OCI-LY1 (cell line): ENCODE data around the gene CTRL.

Source experiments
- H2AFZ ChIP-seq: fragments of 200-600 bp; sonication (generic), shearing (Covaris generic); 2 replicates; pipeline ENCODE4 v1.6.0; 2014; ENCODE audit warnings: antibody characterized with exemption, mild to moderate bottlenecking, low read length
- H3F3A ChIP-seq: fragments of 200-600 bp; sonication (generic), shearing (Covaris generic); 2 replicates; pipeline ENCODE4 v1.6.0; 2014; ENCODE audit warnings: mild to moderate bottlenecking, antibody characterized with exemption, low read length, moderate library complexity; ENCODE audit not compliant: insufficient read depth
- H3K27ac ChIP-seq: fragments of 200-600 bp; sonication (generic); 2 replicates; pipeline ENCODE4 v1.5.1; 2014; ENCODE audit warnings: low read length, mixed run types, mild to moderate bottlenecking, low read depth; ENCODE audit not compliant: poor library complexity, severe bottlenecking
- H3K27me3 ChIP-seq: fragments of 200-600 bp; sonication (generic); 2 replicates; pipeline ENCODE4 v1.6.0; 2014; ENCODE audit warnings: antibody characterized with exemption, mild to moderate bottlenecking, low read length, moderate library complexity; ENCODE audit not compliant: insufficient read depth
- H3K36me3 ChIP-seq: fragments of 200-600 bp; sonication (generic); 2 replicates; pipeline ENCODE4 v1.6.1; 2014; ENCODE audit warnings: mild to moderate bottlenecking, antibody characterized with exemption, low read length, moderate library complexity, mixed read lengths; ENCODE audit not compliant: insufficient read depth
- H3K4me1 ChIP-seq: fragments of 200-600 bp; sonication (generic); 2 replicates; pipeline ENCODE4 v1.5.1; 2014; ENCODE audit warnings: mild to moderate bottlenecking, low read length, moderate library complexity; ENCODE audit not compliant: insufficient read depth, severe bottlenecking
- H3K4me2 ChIP-seq: fragments of 200-600 bp; sonication (generic), shearing (Covaris generic); 2 replicates; pipeline ENCODE4 v1.6.1; 2014; ENCODE audit warnings: low read length
- H3K4me3 ChIP-seq: fragments of 200-600 bp; sonication (generic); 2 replicates; pipeline ENCODE4 v1.5.1; 2014; ENCODE audit warnings: low read length, low read depth, mild to moderate bottlenecking, mixed read lengths; ENCODE audit not compliant: poor library complexity, severe bottlenecking
- H3K79me2 ChIP-seq: fragments of 200-600 bp; shearing (Covaris generic); 2 replicates; pipeline ENCODE4 v1.6.1; 2016; ENCODE audit warnings: mixed run types, low read length, mixed read lengths; ENCODE audit not compliant: insufficient read depth
- H3K9ac ChIP-seq: fragments of 200-600 bp; sonication (generic), shearing (Covaris generic); 2 replicates; pipeline ENCODE4 v1.6.1; 2014; ENCODE audit warnings: mild to moderate bottlenecking, low read length, mixed read lengths
- H3K9me2 ChIP-seq: fragments of 200-600 bp; sonication (generic), shearing (Covaris generic); 2 replicates; pipeline ENCODE4 v1.6.1; 2014; ENCODE audit warnings: low read depth, mild to moderate bottlenecking, low read length, mixed read lengths
- H3K9me3 ChIP-seq: fragments of 200-600 bp; shearing (Covaris generic); 2 replicates; pipeline ENCODE4 v1.6.1; 2014; ENCODE audit warnings: low read length, mixed read lengths
- H4K20me1 ChIP-seq: fragments of 200-600 bp; sonication (generic), shearing (Covaris generic); 2 replicates; pipeline ENCODE4 v1.6.0; 2016; ENCODE audit warnings: mild to moderate bottlenecking, low read length; ENCODE audit not compliant: insufficient read depth
- CTCF ChIP-seq: fragments of 200-600 bp; sonication (generic), shearing (Covaris generic); IDR thresholded peaks from 2 replicates; pipeline ENCODE4 v1.5.1; 2017; ENCODE audit warnings: mild to moderate bottlenecking, antibody characterized with exemption, low read length, moderate library complexity, mixed read lengths
- EZH2 ChIP-seq: fragments of 200-600 bp; sonication (generic), shearing (Covaris generic); IDR thresholded peaks from 2 replicates; pipeline ENCODE4 v1.8.0; 2017; ENCODE audit warnings: borderline replicate concordance, mixed run types, mild to moderate bottlenecking, antibody characterized with exemption, low read length, moderate library complexity, mixed read lengths

The CTRL gene

GRCh38 chr16:67963292-67963661 is 31.6 kb upstream of the CTRL start:
- H4K20me1 ChIP-seq: no peaks in the 10 kb centered on the region
- H3K9me2 ChIP-seq: no peaks in the 10 kb centered on the region
- H3K79me2 ChIP-seq: no peaks in the 10 kb centered on the region
- H3K4me3 ChIP-seq: no peak overlapping the region
- no peaks in the 10 kb centered on the region for H3K27me3 ChIP-seq
- 0 out of 2 replicates have a peak, but pooled peaks cover 5% of the 10 kb centered on the region for H3K36me3 ChIP-seq
- H3K4me2 ChIP-seq: no peak overlapping the region
- H2AFZ ChIP-seq: no peak overlapping the region
- peaks cover 23% of the 10 kb centered on the region for H3K4me1 ChIP-seq
- TF ChIP-seq CTCF (no peak), EZH2 (no peak)
- no peak overlapping the region for H3K9ac ChIP-seq
- no peaks in the 10 kb centered on the region for H3K9me3 ChIP-seq
- no peak overlapping the region for H3K27ac ChIP-seq
- H3F3A ChIP-seq: no peaks in the 10 kb centered on the region

- H3K4me2 ChIP-seq: no peak overlapping the region
Observed at GRCh38 chr16:67962135-67962534, 30.5 kb upstream of the CTRL start.

GRCh38 chr16:67961551-67961957 is 29.9 kb upstream of the CTRL start:
- no peaks in the 10 kb centered on the region for H4K20me1 ChIP-seq
- no peak overlapping the region for H3K9ac ChIP-seq
- peaks cover 10% of the 10 kb centered on the region for H3K4me1 ChIP-seq
- H3K27ac ChIP-seq: no peak overlapping the region
- H3K4me3 ChIP-seq: no peak overlapping the region
- no peak for TF ChIP-seq EZH2
- no peak for TF ChIP-seq CTCF
- no peaks in the 10 kb centered on the region for H3K79me2 ChIP-seq
- no peaks in the 10 kb centered on the region for H3F3A ChIP-seq
- H3K9me3 ChIP-seq: no peaks in the 10 kb centered on the region
- 0 out of 2 replicates have a peak, but pooled peaks cover 5% of the 10 kb centered on the region for H3K36me3 ChIP-seq
- no peak overlapping the region for H2AFZ ChIP-seq
- H3K9me2 ChIP-seq: no peaks in the 10 kb centered on the region
- no peaks in the 10 kb centered on the region for H3K27me3 ChIP-seq
- no peak overlapping the region for H3K4me2 ChIP-seq

More at GRCh38 chr16:67962135-67962534, 30.5 kb upstream of the CTRL start:
- Histone ChIP-seq H3K9ac (no peak overlapping the region), H3K9me2 (no peaks in the 10 kb centered on the region), H3K27ac (no peak overlapping the region), H3K4me3 (no peak overlapping the region), H3F3A (no peaks in the 10 kb centered on the region), H2AFZ (no peak overlapping the region), H3K9me3 (no peaks in the 10 kb centered on the region), H3K27me3 (no peaks in the 10 kb centered on the region), H4K20me1 (no peaks in the 10 kb centered on the region), H3K4me1 (peaks cover 16% of the 10 kb centered on the region), H3K36me3 (0 out of 2 replicates have a peak, but pooled peaks cover 5% of the 10 kb centered on the region), H3K79me2 (no peaks in the 10 kb centered on the region)
- TF ChIP-seq CTCF (no peak), EZH2 (no peak)
